DMS 273 treated with DMSO at 0.1 percent for 48 hours (cell line): ENCODE results near the gene CACNA1I.

Experiments
- DNase-seq: peaks from one replicate; lab custom pipeline; 2025; lab: John Stamatoyannopoulos, UW

CACNA1I gene

GRCh38 chr22:39535831-39536449 lies 34.6 kb upstream of the CACNA1I start:
- no peak for DNase-seq

- DNase-seq: no peak
Measured at GRCh38 chr22:39536711-39537110, 33.8 kb upstream of the CACNA1I start.

GRCh38 chr22:39537975-39538374 lies 32.6 kb upstream of the CACNA1I start:
- DNase-seq: no peak

DNA sequence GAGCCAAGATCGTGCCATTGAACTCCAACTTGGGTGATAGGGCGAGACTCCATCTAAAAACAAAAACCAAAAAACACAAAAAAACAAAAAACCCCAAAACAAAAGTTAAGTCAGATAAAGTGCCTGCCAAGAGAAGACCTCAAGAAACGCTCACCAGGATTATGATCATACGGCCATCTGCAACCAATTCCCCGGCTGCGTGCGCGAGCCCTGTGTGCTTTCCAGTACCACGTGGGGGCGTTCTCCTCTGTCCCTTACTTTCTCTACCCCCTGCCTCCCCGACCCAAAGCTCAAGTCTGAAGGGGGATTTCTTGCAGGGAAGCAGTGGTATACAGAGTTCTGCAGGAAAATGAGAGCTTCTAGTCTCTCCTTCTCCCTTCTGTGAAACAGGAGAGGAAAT lies 27.5 kb upstream of the CACNA1I start:
- no peak for DNase-seq

GRCh38 chr22:39545386-39546365 lies 24.9 kb upstream of the CACNA1I start:
- DNase-seq: no peak

DNA sequence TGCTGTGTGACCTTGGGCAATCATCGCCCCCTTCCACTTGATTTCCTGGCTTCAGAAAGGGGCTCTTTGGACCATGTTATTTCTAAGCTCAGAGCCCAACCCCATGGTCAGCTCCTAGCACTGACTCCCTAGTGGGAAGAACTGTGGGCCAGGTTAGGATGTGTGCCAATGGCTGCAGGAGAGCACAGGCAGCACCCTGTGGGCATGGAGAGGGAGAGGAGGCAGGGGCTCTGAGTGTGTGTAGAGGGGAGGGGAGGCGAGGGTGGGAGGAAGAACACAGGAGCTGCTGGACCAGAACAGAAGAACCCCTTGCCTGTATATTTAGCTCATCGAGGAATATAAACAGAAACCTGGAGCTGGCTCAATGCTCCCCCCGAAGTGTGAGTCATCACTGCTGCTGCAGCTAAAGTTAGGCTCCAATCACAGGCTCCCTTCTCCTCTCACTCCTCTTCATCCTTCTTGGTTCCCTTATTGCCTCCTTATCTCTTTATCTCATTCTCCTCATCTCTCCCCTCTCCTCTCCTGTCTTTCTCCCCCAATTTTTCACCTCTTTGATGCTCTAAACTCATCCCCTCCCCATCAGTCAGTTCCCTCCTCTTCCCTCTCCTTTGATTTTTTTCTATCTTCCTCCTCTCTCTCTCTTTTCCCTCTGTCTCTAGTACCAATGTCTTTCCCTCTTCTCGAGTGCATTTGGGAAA lies 23.5 kb upstream of the CACNA1I start:
- DNase-seq: no peak

DNA sequence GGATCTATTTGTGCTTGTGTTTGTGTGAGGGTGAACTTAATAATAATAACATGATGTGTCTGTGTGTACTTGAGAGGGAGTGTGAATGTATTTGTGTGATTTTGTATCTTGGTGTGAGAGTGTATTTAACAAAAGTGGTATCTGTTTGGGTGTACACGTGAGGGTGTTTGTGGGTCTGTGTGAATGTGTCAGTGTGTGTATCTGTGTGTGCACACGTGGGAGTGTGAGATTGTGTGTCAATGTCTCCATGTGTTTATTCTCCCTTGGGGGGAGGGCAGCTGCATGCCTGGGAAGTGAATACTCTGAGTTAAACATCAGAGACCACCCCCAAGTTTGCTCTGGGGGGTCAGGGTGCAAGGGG lies 23.0 kb upstream of the CACNA1I start:
- DNase-seq: no peak

GRCh38 chr22:39553429-39553828 lies 17.1 kb upstream of the CACNA1I start:
- no peak for DNase-seq

DNA sequence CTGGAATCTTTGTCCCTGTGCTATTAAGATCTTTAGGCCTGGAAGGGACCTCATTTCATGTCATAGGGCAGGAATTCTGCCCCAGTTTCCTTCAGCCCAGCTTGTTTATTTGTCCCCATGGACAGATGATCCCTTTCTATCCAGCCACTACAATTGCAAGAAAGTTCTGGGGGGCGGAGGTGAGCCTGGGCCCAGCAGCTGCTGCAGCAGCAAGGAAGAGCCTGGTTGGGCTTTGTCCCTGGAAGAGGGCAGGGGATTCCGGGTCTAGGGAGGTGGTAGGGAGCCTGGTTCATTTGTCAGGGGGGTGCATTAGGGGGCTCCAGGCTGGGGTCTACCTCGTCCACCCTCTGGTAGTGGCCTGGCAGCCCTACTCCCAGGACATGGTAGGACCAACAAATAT lies 16.4 kb upstream of the CACNA1I start:
- no peak for DNase-seq

DNA sequence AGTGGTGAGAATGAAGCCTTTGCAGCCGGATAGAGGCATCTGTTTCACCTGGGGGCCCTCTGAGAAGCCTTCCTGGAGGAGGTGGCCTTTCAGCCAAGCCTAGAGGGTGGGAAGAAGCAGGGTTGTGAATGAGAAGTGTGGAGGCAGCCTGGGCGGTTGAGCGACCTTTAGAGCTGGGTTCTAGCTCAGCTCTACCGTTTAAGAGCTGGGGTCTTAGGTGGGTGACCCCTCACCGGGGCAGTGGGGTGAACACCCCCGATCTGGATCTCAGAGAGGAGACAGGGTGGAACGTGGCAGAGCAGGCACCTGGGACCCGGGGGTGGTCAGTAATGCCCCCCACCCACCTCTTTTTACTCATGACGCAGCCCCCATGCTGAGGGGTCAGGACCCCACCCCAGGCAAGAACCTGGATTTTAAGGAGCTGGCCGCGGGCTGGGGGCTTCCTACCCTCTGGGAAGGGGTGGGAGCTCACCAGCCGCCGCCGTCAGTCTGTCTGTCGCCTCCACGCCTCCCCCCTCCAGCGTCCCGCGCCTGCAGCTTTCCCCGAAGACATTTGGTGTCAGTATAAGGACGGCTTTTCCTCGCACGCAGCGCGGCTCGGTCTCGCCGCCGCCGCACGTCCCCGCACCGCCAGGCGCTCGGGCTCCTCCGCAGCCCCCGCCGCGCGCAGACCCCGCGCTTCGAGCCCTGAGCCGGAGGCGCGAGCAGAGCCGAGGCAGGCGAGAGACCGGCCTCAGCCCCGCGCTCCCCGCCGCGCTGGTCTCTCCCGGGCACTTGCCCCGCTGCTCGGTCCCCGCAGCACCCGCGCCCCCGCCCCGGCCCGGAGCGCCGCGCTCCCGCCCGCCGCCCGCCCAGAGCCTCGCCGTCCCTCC lies 13.3 kb upstream of the CACNA1I start:
- no peak for DNase-seq

GRCh38 chr22:39558254-39558727 lies 12.3 kb upstream of the CACNA1I start:
- no peak for DNase-seq

DNA sequence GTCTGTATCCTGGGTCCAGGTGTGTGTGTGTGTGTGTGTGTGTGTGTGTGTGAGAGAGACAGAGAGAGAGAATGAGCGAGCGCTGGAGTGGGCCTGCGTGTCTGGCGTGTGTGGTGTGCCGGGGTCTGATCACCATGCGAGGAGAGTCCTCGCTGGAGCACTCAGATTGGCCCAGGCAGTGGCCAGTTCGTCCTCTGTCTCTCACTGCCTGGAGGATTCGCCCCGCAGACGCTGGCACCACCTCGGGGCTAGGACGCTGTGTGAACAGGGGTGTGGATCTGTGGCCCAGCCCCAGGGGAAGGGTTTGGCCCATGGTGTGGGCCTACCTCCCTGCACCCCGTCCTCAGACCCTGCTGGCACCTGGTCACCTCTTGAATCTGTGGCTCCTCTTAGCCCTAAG lies 11.6 kb upstream of the CACNA1I start:
- DNase-seq: no peak

GRCh38 chr22:39559456-39560105 lies 11.0 kb upstream of the CACNA1I start:
- DNase-seq: no peak

DNA sequence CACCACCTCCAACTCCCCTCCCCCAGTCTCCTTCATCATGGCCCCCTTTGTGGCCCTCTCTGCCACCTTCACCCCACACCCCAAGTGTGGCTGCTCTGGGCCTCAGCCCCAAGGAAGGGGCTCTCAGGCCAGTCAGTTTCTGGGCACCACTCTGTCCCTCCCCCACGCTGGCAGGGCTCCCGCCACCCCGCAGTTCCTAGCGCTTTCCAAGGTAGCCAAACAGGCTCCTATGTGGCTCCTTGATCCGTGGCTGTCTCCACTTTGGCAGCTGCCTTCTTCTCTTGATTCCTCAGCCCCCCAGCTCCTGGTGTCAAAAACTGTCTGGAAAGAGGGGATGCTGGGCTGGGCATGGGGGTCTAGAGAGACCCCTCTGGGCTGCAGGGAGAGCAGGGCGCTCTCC lies 10.4 kb upstream of the CACNA1I start:
- no peak for DNase-seq

- DNase-seq: no peak
Measured at GRCh38 chr22:39562839-39563489, 7.6 kb upstream of the CACNA1I start.

GRCh38 chr22:39563571-39564428 lies 6.8 kb upstream of the CACNA1I start:
- DNase-seq: no peak

DNA sequence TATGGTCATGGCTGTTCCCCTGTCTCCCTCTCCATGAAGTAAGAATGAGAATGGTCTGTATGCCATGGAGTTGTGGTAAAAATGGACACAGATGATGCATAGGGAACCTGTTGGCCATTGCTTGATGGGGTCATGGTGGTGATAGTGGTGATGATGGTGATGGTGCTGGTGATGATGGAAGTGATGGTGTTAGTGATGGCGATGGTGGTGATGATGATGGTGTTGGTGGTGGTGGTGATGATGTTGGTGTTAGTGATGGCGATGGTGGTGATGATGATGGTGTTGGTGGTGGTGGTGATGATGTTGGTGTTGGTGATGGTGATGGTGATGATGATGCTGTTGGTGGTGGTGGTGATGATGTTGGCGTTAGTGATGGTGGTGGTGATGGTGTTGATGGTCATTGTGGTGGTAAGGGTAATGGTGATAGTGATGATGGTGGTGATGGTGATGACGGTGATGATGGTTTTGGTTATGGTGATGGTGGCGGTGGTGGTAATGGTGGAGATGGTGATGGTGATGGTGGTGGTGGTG lies 5.1 kb upstream of the CACNA1I start:
- no peak for DNase-seq

DNA sequence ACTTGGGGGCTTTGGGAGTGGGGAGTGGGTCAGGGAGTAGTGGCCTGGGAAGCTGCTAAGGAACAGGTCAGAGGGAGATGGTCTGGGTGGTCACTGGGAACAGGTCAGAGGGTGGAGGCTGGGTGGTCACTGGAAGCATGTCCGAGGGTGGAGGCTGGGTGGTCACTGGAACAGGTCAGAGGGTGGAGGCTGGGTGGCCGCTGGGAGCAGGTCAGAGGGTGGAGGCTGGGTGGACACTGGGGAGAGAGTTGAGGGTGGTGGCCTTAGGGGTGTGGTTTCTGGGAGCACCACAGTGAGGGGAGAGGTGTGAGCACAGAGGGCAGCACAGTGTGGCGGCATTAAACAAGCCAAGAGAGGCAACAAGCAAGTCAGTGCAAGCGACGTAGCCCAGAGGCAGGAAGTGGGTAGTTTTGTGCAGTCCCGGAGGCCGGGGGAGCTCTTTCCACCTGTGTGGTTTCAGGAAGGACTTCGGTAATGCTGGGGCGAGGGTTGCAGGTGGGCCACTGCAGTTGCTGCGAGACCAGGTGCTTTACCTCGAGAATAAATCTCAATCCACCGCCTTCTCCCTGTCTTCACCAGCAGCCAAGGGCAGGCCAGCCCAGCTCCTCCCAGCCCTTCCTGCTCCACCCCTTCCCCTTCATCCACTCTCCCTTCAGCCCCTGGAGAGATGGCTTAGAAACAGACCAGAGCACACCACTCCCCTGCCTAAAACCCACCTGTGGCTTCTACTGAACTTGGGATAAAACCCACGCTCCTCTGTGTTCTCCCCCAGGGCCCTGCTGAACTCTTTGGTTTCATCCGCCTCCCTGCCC lies 3.2 kb upstream of the CACNA1I start:
- DNase-seq: no peak
